GM21528 (cell line): ENCODE results near the gene WFDC1.

ENCODE experiments used
- ATAC-seq: cut with Tn5 transposase; IDR thresholded peaks from one replicate; pipeline ENCODE4 v1.9.1; 2021; ENCODE audit warnings: mild to moderate bottlenecking, moderate library complexity; ENCODE audit not compliant: unreplicated experiment, low FRiP score

Gene WFDC1

GRCh38 chr16:84271866-84272265 is 22.8 kb upstream of the WFDC1 start:
- ATAC-seq, result no peak

- ATAC-seq, result no peak
Observed at GRCh38 chr16:84272740-84273320, 21.8 kb upstream of the WFDC1 start.

- no peak for ATAC-seq
Observed at GRCh38 chr16:84274515-84274914, 20.2 kb upstream of the WFDC1 start.

DNA sequence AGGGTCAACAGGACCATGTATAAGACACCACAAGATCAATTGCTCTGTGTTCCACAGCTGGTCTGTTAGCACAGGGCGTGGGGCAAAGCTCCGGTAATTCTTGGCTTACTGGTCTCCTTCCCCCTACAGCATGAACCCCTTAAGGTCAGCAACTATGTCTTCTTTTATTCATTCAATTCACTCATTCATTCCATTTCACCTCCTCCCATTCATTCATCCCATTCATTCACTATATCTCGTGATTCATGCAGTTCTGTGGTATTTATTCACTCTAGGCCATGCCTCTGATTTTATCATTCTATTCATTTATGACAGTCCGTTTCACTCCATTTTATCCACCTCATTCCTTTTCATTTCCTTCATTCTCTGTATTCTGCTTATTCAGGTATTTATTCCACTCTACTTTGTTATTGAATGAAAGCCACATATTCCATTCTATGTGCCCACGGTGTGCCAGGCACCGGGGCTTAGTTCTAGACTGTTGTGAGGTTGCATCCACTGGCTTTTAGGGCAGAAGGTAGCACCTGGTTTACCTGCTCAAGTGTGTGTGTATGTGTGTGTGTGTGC is 19.0 kb upstream of the WFDC1 start:
- ATAC-seq, result no peak

- ATAC-seq, result no peak
Observed at GRCh38 chr16:84277244-84277823, 17.3 kb upstream of the WFDC1 start.

GRCh38 chr16:84278333-84278732 is 16.3 kb upstream of the WFDC1 start:
- ATAC-seq, result no peak

DNA sequence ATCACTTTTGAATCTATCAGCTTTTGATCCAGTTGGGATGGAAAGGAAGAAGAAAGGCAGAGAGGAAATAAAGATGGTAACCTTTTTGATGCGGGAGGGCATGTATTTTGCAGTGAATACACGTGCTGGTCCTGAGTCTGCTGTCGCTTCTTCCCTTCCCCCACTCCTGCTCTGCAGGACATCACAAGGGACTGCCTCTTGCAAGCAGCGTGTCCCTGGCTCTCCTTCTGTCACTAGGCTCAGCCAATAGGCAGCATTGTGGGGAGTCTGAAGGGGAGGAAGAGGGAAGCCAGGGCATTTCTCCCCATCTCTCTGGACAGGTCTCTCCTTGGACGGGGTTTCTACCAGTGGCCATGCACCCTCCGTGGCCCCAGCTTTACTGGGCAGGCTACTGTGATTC is 15.7 kb upstream of the WFDC1 start:
- no peak for ATAC-seq

DNA sequence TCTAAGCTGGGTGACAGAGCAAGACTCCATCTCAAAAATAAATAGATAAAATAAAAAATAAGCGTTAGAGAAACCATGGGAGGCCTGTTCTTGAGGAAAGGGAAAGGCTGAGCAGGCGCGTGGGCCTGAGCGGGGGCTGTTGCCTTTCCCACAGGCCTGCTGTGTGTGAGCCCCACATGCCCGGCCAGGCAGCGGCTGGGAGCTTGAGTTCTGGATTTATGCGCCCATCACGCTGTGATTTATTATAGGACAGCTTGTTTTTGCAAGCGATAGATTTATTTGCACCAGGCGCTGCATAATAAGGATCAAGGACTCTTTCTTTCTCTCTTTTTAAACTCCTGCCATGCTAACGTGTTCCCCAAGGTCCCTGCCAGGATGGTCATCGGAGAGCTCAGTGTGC is 14.8 kb upstream of the WFDC1 start:
- no peak for ATAC-seq

- ATAC-seq, result no peak
Observed at GRCh38 chr16:84281074-84281473, 13.6 kb upstream of the WFDC1 start.

GRCh38 chr16:84282533-84282932 is 12.1 kb upstream of the WFDC1 start:
- no peak for ATAC-seq

GRCh38 chr16:84283314-84284153 is 11.1 kb upstream of the WFDC1 start:
- ATAC-seq, result no peak

- ATAC-seq, result no peak
Observed at GRCh38 chr16:84284154-84284722, 10.4 kb upstream of the WFDC1 start.

DNA sequence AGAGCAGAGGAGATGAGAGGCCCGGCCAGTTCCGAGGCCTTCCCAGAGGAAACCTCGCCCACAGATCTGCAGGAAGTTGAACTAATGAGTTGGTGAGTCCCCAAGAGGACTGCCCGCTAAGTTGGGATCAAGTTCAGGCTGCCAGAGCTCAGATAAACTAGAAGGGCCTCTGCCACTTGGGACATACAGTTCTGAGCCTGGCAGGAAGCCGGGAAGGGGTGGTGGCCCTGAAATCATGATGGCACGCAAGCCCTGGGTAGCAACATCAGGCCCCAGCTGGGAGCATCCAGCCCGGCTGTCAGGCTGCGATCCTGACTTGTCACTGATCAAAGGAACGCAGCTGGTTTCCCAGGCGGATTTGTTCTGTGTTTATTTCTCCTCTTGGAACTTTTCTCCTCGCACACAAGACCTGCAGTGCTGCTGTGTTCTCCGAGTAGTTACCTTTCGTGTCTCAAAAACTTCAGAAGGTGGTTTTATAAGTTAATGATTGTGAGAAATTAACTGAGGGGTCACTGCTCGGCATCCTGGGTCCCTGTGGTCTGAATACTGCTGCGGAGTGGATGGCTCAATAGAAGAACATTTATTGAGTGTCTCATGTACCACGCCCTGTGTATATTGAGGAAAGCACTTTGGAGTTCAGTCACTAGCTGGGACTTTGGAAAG is 8.0 kb upstream of the WFDC1 start:
- ATAC-seq, result no peak

- ATAC-seq, result no peak
Observed at GRCh38 chr16:84288902-84289301, 5.8 kb upstream of the WFDC1 start.

- ATAC-seq, result no peak
Observed at GRCh38 chr16:84291226-84291625, 3.5 kb upstream of the WFDC1 start.

GRCh38 chr16:84292011-84292410 is 2.7 kb upstream of the WFDC1 start:
- no peak for ATAC-seq

DNA sequence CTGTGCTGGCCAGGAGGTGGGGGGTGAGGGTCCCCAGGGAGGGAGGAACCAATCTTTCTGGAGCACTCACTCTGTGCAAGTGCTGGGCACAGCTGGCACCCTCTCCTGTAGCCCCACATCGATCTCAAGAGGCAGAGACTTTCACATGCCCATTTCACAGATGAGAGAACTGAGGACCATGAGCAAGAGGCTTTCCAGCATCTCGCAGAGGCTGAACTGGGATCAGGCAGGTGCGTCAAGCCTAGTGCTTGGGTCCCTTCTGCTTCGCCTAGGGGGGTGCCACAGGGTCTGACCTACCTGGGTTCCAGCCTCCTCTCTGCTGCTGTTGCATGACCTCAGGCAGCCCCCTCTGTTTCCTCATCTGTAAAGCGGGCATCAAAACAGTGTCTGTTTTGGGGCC is 1.3 kb upstream of the WFDC1 start:
- no peak for ATAC-seq

GRCh38 chr16:84294117-84294516 is 561 bp upstream of the WFDC1 start:
- ATAC-seq, result no peak

GRCh38 chr16:84295203-84295860 is 654 bp downstream of the WFDC1 start:
- no peak for ATAC-seq

DNA sequence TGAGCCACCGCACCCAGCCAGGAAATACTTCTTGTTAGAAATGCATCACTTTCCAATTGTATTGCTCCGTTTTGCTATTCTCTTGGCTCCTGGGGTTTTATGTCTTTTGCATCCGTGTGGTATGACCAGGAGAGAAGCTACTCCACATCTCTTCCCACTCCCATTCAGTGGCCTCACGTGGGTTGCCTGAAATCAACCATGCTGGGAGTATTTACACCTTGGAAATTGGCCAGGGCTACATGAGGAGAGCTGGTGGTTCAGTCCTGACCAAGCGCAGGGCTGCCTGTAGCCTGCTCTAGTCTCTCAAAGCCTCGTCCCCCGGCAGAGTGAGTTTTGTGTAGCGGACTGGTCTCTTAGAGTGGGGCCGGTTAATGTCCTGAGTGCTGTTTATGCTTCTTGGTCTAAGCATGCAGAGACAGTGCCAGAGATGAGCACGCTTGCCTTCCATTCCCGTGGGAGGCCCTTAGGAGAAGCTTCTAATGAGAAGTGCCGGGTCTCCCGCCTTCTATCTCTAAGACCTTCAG is 3.8 kb downstream of the WFDC1 start:
- no peak for ATAC-seq
